ENCODE measurements around the gene CHRNB2.
A peak's percentile ranks its signal among the peaks of the same experiment; 100 is the strongest.

The CHRNB2 gene

DNA sequence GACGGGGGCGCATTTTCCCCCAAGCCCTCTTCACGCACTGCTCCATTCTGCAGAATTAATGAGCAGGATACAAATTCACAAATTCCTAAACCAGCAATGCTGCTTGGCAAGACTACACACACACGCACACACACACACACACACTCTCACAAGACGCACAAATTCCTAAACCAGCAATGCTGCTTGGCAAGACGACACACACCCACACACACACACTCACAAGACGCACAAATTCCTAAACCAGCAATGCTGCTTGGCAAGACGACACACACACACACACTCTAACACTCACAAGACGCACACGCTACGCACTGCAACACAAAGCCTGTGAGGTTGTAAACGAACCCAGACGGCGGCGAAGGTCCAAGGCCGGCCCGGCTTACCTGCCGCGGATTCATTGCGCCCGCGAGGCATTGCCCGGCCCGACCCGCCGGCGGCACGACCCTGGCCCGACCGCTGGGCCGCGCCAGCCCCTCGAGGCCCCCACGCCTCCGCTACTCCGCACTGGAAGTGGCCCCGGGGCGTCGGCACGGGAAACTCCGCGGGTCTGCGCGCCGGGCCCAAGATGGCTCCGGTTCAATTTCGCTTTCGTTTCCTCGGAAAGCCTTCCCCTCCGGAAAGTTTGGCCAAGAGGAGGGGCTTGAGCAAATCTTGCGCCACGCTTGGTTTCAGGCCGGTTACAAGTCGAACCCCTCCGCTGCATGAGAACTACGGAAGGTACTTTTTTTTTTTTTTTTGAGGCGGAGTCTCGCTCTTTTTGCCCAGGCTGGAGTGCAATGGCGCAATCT lies 40.2 kb downstream of the CHRNB2 start, which contains the start of gene ADAR:
TSS of gene ADAR (minus strand) at position 578 of the 788 bp plus-strand sequence. CDS start at position 398, 180 bp downstream.
- no peaks in the 10 kb centered on the region for H3K9me3 Mint-ChIP-seq
- H3K27me3 Mint-ChIP-seq (ENCODE audit: low read depth) = no peaks in the 10 kb centered on the region
- H3K27ac Mint-ChIP-seq = peak within 1 kb of the TSS; percentile 97
- peak within 1 kb of the TSS; percentile 97 for H3K4me3 Mint-ChIP-seq
- H3K36me3 Mint-ChIP-seq (ENCODE audit: low read depth) = peaks cover 29% of the 10 kb centered on the region
- peaks cover 56% of the 10 kb centered on the region for H3K4me1 Mint-ChIP-seq (ENCODE audit: low read depth)

DNA sequence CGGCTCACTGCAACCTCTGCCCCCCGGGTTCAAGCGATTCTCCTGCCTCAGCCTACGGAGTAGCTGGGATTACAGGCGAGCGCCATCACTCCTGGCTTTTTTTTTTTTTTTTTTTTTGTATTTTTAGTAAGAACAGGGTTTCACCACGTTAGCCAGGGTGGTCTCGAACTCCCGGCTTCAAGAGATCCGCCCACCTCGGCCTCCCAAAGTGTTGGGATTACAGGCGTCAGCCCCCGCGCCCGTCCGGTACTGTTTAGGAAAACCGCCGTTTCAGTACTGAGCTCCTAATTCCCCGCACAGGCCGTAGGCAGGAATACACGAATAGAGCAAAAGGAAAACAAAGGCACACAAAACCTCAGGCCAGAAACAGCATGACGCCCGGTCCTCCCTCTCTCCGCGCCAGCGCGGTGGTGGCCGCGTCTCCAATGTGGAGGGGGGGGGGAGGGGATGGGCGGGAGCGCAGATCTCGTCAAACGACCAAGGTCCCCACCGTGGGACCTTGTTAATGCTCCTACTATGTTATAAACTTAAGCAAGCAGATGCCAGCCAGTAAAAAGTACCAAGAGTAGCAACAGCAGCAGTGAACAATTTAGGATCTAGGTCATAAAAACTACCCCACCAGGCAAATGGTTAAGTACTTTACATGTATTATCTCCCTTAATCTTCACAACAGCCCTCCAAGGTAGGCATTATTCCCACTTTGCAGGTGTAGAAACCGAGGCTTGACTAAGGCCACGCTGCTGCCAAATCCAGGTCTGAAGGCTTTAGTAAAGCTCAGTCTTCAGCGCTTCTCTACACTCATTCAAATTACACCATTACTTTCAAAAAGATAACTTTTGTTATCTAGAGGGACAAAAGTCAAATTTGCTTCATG lies 41.1 kb downstream of the CHRNB2 start:
- Mint-ChIP-seq H3K27ac (peak overlapping the region; percentile 97), H3K27me3 (ENCODE audit: low read depth) (no peaks in the 10 kb centered on the region), H3K4me1 (ENCODE audit: low read depth) (peaks cover 49% of the 10 kb centered on the region), H3K4me3 (peak overlapping the region; percentile 97), H3K9me3 (no peaks in the 10 kb centered on the region), H3K36me3 (ENCODE audit: low read depth) (peaks cover 29% of the 10 kb centered on the region)

DNA sequence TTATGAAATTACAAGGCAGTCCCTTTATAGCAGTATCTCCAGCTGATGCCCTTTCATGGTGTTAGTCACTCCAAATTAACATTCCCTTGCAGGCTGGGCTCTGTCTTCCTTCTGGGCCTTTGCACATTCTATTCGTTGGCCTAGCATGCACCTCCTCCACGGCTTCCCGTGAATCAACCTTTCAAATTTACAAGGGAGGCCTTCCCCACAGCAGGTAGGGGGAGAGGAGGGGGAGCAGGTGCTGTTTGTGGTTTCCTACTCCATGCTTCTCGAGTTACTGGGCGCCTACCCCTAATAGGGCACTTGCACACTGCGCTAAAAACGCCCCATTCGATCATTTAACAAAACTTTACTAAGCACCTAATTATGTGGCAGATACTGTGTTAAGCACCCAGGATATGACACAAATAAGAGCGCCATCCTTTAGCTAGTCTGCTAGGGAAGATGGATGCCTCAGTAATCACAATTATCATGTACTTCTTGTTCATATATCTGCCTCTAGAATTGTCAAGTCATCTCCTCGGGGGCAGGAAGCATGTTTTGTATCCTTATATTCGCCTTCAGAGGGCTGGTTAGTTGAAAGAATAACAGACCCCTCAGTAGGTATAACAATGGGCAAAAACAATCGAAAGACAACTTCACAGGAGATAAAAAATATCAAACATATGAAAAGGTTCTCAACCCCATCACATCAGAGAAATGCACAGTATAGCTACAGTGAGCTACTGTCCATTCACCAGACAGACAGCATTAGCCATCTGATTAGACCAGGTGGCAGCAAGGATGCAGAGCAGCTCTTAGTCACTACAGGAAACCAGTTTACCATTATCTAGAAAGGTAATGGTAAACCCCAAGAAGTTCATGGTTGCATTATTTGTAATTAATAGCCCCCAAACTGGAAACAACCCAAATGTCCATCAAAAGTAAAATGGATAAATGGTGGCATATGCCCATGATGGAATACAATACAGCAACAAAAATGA lies 42.1 kb downstream of the CHRNB2 start:
- Mint-ChIP-seq H3K4me3 (peak overlapping the region; percentile 97), H3K9me3 (no peaks in the 10 kb centered on the region), H3K36me3 (ENCODE audit: low read depth) (peaks cover 21% of the 10 kb centered on the region), H3K4me1 (ENCODE audit: low read depth) (peaks cover 45% of the 10 kb centered on the region), H3K27ac (peak overlapping the region; percentile 97), H3K27me3 (ENCODE audit: low read depth) (no peaks in the 10 kb centered on the region)

DNA sequence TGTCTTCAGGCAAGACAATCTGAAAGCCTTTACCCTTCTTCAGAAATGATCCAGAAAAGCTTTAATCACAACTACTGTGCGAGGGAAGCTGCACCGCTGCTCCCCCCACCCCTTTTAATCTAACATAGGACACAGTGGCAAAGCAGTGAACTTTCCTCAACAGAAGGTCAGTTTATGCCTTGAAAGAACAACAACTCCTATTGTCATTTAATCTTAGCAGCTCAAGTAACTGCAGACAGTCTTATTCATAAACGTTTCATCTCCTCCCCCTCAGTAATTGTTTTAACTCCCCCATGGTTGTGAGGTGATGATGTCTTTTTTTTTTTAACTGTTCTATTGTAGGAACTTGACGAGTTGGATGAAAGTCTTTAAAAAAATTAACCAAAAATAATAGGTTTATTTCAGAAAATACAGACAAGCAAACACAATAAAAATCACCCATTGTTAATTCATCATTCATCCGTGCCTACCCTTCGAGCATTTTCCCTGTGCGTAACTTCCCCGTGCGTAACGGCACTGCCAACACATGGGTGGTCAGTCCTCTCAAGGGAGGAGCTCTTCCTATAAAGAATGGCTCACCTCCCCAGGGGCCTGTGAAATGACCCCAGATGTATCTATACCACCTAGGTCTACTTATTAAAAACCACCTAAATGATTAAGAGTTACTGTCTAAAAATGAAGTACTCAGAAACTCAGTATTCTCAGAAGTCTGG lies 43.7 kb downstream of the CHRNB2 start:
- Mint-ChIP-seq H3K36me3 (ENCODE audit: low read depth) (peaks cover 13% of the 10 kb centered on the region), H3K27me3 (ENCODE audit: low read depth) (no peaks in the 10 kb centered on the region), H3K9me3 (no peaks in the 10 kb centered on the region), H3K27ac (peak overlapping the region; percentile 8), H3K4me1 (ENCODE audit: low read depth) (peaks cover 47% of the 10 kb centered on the region), H3K4me3 (no peak overlapping the region)

DNA sequence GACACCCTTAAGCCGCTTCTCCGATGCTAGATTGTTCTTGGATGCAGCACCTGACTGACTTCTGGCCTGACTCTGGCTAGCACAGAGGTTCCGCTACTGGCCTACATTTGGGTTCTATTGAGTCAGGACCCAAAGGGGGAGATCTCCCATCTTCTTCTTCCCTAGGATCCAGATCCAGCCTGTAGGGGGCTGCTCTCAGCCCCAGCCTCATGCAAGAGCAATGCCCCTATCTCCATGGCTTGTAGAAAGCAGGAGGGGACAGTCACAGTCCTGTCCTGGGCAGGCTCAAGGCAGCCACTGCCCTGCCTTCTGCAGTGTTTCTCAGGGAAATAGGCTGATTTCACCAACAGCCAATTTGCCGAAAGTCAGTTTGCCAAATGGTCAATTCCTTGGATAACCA lies 46.7 kb downstream of the CHRNB2 start:
- Mint-ChIP-seq H3K27me3 (ENCODE audit: low read depth) (no peaks in the 10 kb centered on the region), H3K4me3 (no peak overlapping the region), H3K4me1 (ENCODE audit: low read depth) (peaks cover 49% of the 10 kb centered on the region), H3K27ac (peak overlapping the region; percentile 0), H3K36me3 (ENCODE audit: low read depth) (peaks cover 4% of the 10 kb centered on the region), H3K9me3 (no peaks in the 10 kb centered on the region)

DNA sequence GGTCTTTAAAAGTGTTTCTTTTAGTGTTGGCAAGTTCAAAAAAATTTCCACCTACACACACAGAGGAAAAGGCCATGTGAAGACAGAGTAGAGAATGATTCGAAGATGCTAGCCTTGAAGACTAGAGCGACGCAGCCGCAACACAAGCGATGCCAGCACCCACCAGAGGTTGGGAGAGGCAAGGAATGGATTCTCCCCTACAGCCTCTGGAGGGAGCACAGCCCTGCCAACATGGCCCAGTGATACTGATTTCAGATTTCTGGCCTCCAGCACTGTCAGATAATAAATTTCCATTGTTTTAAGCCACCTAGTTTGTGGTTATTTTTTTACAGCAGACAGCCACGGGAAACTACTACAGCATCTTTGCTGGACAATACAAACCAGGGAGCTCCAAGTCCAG lies 47.3 kb downstream of the CHRNB2 start:
- Mint-ChIP-seq H3K9me3 (no peaks in the 10 kb centered on the region), H3K4me1 (ENCODE audit: low read depth) (peaks cover 48% of the 10 kb centered on the region), H3K27me3 (ENCODE audit: low read depth) (no peaks in the 10 kb centered on the region), H3K27ac (peak overlapping the region; percentile 68), H3K4me3 (peak overlapping the region; percentile 5), H3K36me3 (ENCODE audit: low read depth) (peaks cover 2% of the 10 kb centered on the region)

DNA sequence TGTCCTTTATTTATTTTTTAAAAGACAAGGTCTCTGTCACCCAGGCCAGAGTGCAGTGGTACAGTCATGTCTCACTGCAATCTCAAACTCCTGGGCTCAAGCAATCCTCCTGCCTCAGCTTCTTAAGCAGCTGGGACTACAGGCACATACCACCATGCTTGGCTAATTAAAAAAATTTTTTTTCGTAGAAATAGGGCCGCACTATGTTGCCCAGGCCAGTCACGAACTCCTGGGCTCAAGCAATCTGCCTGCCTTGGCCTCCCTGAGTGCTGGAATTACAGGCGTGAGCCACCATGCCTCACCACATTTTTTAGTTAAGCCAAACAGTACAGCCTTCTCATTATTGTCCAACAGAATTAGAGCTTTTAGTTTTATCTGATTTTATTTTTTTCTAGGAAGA lies 47.8 kb downstream of the CHRNB2 start:
- Mint-ChIP-seq H3K4me1 (ENCODE audit: low read depth) (peaks cover 45% of the 10 kb centered on the region), H3K36me3 (ENCODE audit: low read depth) (peaks cover 3% of the 10 kb centered on the region), H3K9me3 (no peaks in the 10 kb centered on the region), H3K27ac (no peak overlapping the region), H3K27me3 (ENCODE audit: low read depth) (no peaks in the 10 kb centered on the region), H3K4me3 (no peak overlapping the region)

DNA sequence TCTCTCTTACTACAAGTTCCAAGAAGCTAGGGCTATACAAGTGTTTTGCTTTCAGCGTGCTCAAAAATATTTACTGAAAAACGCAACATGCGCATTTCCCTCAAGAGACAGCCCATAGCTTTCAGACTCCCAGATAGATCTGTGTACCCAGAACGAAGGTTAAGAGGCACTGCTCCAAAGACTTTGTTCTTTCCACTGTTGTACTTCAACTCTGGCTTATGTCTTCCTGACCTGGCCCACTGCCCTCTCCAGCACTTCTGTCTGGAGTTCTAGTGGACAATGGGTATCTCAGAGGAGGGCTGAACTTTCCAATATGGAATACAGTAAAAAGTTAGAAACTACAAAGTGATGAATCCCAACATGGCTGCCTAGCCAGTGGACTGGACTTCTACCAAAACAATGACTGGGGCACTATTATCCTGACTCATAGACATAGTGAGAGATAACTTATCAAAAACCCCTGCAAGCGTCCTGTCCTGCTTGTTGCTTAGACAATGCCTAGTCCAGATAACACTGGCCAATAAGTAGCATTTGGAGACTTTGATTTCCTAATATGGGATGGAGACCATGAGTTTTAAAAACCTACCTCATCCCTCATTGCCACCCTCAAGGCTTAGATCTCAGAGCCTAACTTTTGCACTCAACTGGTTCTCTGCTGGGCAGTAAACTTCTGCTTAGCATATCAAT lies 49.2 kb downstream of the CHRNB2 start:
- no peaks in the 10 kb centered on the region for H3K9me3 Mint-ChIP-seq
- H3K4me1 Mint-ChIP-seq (ENCODE audit: low read depth) = peaks cover 42% of the 10 kb centered on the region
- H3K36me3 Mint-ChIP-seq (ENCODE audit: low read depth) = peaks cover 5% of the 10 kb centered on the region
- H3K27ac Mint-ChIP-seq = no peak overlapping the region
- H3K27me3 Mint-ChIP-seq (ENCODE audit: low read depth) = no peaks in the 10 kb centered on the region
- H3K4me3 Mint-ChIP-seq = no peak overlapping the region

DNA sequence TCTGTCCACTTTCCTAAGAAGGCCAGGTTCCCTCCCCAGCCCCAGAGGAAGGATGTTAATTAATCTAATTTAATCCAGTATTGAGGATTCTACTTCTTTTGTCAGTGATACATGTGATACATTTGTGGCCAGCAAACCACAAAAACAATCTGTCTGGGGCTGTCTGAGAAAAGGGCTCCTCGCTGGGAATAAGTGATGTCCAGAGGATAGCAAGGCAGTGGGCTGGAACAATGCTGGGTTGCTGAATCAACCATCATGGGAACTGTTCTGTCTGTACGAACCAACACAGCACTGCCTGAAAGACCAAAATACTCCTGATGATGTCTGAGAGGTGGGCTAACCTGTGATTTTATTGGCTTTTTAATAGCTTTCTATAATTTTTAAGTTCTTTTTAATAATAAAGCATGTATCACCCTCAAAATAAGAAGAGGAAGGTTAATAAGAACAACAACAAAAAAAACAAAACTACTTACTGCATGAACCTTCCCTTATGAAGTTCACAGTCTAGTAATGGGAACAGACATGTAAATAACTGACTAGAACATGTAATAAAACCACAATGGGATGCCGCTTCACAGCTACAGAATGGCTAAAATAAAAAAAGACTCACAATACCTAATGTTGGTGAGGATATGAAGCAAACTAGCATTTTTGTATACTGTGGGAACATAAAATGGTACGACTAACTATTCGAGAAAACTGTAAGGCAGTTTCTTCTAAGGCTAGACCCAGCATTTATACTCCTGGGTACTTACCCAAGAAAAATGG lies 51.8 kb downstream of the CHRNB2 start:
- Mint-ChIP-seq H3K4me3 (no peak overlapping the region), H3K27ac (no peak overlapping the region), H3K4me1 (ENCODE audit: low read depth) (peaks cover 52% of the 10 kb centered on the region), H3K9me3 (no peaks in the 10 kb centered on the region), H3K36me3 (ENCODE audit: low read depth) (peaks cover 10% of the 10 kb centered on the region), H3K27me3 (ENCODE audit: low read depth) (no peaks in the 10 kb centered on the region)

DNA sequence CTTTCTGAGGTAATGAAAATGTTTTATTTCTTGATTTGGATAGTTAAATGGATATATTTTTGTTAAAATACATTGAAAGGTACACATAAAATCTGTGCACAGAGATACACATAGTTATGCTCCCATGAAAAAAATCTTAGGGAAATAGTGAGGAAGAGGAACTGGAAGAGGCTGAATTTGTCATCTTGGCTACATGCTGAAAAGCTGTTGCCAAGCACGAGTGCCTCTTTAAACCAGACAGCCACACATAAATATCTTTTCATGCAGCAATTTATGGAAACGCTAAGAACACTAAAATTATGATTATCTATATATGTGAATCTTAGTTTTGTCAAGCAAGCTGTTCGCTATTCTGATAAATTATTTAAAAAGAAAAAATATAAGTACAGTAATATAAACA lies 53.2 kb downstream of the CHRNB2 start:
- Mint-ChIP-seq H3K27me3 (ENCODE audit: low read depth) (no peaks in the 10 kb centered on the region), H3K4me1 (ENCODE audit: low read depth) (peaks cover 46% of the 10 kb centered on the region), H3K36me3 (ENCODE audit: low read depth) (peaks cover 10% of the 10 kb centered on the region), H3K27ac (no peak overlapping the region), H3K4me3 (no peak overlapping the region), H3K9me3 (no peaks in the 10 kb centered on the region)

DNA sequence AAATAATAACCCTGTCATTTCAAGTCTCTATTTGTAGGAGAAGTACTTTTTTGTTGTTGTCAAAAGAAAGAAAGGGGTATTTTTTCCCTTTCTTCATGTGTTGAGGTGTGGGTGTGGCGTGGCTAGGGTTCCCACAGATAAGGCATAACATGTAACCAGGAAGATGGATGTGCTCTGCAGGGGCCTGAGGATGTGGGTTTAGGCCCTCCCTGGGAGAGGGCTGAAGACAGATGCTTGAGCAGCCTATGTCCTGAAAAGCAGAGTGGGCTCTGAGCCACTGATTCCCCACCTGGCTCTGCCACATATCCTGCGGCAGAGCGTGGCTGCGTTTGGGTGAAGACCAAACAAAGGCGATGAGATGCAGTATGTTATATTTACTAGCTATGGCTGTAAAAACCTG lies 54.3 kb downstream of the CHRNB2 start:
- H3K27ac Mint-ChIP-seq = peak overlapping the region; percentile 68
- no peaks in the 10 kb centered on the region for H3K9me3 Mint-ChIP-seq
- no peak overlapping the region for H3K4me3 Mint-ChIP-seq
- no peaks in the 10 kb centered on the region for H3K27me3 Mint-ChIP-seq (ENCODE audit: low read depth)
- peaks cover 43% of the 10 kb centered on the region for H3K4me1 Mint-ChIP-seq (ENCODE audit: low read depth)
- H3K36me3 Mint-ChIP-seq (ENCODE audit: low read depth) = peaks cover 8% of the 10 kb centered on the region

DNA sequence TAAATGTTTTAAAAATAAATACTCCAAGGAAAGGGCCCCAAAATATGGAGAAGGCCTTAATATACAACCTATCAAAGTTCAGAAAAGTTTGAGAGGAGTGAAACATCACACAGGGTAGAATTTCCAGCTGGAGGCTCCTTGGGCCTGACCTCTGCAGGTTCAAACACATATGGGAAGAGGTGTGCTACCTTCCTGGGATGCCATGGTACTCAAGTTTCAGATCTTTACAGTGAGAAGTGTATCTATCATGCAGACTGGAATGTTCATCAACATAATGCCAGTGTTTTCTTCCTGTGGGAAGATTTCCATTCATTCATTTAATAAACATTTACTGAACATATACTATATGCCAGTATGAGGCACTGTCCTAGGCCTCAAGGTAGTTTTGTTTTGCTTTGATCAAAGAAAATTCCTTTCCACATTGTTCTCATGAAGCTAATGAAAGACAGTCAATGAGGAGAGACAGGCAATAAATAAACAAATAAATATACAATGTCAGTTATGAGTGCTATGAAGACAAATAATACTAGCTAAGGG lies 55.0 kb downstream of the CHRNB2 start:
- Mint-ChIP-seq H3K27ac (no peak overlapping the region), H3K4me3 (no peak overlapping the region), H3K9me3 (no peaks in the 10 kb centered on the region), H3K27me3 (ENCODE audit: low read depth) (no peaks in the 10 kb centered on the region), H3K4me1 (ENCODE audit: low read depth) (peaks cover 43% of the 10 kb centered on the region), H3K36me3 (ENCODE audit: low read depth) (peaks cover 11% of the 10 kb centered on the region)
